HG03342 (cell line): ENCODE measurements around the gene MAGEA3.
"Not testable (repeated sequence)": the region's sequence is repeated elsewhere in the genome, so short reads cannot be mapped to it uniquely, and the experiment has no call there.

Experiments used
- ATAC-seq: cut with Tn5 transposase; IDR thresholded peaks from one replicate; pipeline ENCODE4 v1.9.1; 2021; ENCODE audit warnings: mild to moderate bottlenecking, moderate library complexity; ENCODE audit not compliant: unreplicated experiment

Gene MAGEA3

GRCh38 chrX:152697952-152698931 lies at the start of gene MAGEA3:
MAGEA3 (plus strand) TSS chrX:152698794; CDS start chrX:152700833, 2,039 bp downstream.
- ATAC-seq: not testable (repeated sequence)

GRCh38 chrX:152652060-152652459 lies 46.5 kb upstream of the MAGEA3 start:
- ATAC-seq: no peak

GRCh38 chrX:152652467-152652866 lies 46.1 kb upstream of the MAGEA3 start:
- ATAC-seq: no peak

GRCh38 chrX:152656087-152656486 lies 42.5 kb upstream of the MAGEA3 start:
- no peak for ATAC-seq

GRCh38 chrX:152656890-152657289 lies 41.7 kb upstream of the MAGEA3 start:
- no peak for ATAC-seq

- ATAC-seq: no peak
Measured at GRCh38 chrX:152658302-152658701, 40.3 kb upstream of the MAGEA3 start.

GRCh38 chrX:152663086-152663485 lies 35.5 kb upstream of the MAGEA3 start:
- ATAC-seq: no peak

GRCh38 chrX:152674135-152674534 lies 24.5 kb upstream of the MAGEA3 start:
- no peak for ATAC-seq

GRCh38 chrX:152674652-152675051 lies 23.9 kb upstream of the MAGEA3 start:
- ATAC-seq: not testable (repeated sequence)

GRCh38 chrX:152681012-152681411 lies 17.6 kb upstream of the MAGEA3 start:
- peak; percentile 94 for ATAC-seq

- ATAC-seq: not testable (repeated sequence)
Measured at GRCh38 chrX:152700390-152700789, 1.8 kb downstream of the MAGEA3 start.

- not testable (repeated sequence) for ATAC-seq
Measured at GRCh38 chrX:152706500-152706899, 7.9 kb downstream of the MAGEA3 start.

GRCh38 chrX:152709173-152709572 lies 10.6 kb downstream of the MAGEA3 start, which contains the start of gene CSAG2:
CSAG2 (minus strand) TSS chrX:152709273; CDS start chrX:152709112, 161 bp downstream.
- not testable (repeated sequence) for ATAC-seq

- ATAC-seq: peak; percentile 53
Measured at GRCh38 chrX:152713195-152713594, 14.6 kb downstream of the MAGEA3 start.

- not testable (repeated sequence) for ATAC-seq
Measured at GRCh38 chrX:152713815-152714787, 15.5 kb downstream of the MAGEA3 start, which contains the start of gene MAGEA2B. MAGEA2B (plus strand) TSS chrX:152714628; CDS start chrX:152717107, 2,479 bp downstream.

GRCh38 chrX:152725409-152725808 lies 26.8 kb downstream of the MAGEA3 start:
- ATAC-seq: no peak

- no peak for ATAC-seq
Measured at GRCh38 chrX:152733261-152733975, 34.8 kb downstream of the MAGEA3 start, which contains the start of the genes CSAG1 and MAGEA12. CSAG1 (minus strand) TSS chrX:152733721; CDS start chrX:152732460, 1,261 bp downstream. MAGEA12 (plus strand) TSS chrX:152733757; CDS start chrX:152736162, 2,405 bp downstream.

- not testable (repeated sequence) for ATAC-seq
Measured at GRCh38 chrX:152734143-152734858, 35.7 kb downstream of the MAGEA3 start.

GRCh38 chrX:152735101-152735500 lies 36.5 kb downstream of the MAGEA3 start:
- ATAC-seq: no peak
